A549 (cell line): ENCODE results near the gene KLRC3. TPM values are rescaled to one million over a fixed set of nuclear protein-coding genes. Genes with fewer than 3 reads are reported as not detected.

Experiments used
- ATAC-seq, 2 experiments: fragments of 200-7000 bp in 1 of 2; fragments of >200 bp in 1 of 2; cut with Nextera tagmentation in 1 of 2; cut with Tn5 transposase in 1 of 2; 3 replicates each; pipeline versions ENCODE4 v1.8.0 to v1.9.1; 2018 to 2020; ENCODE audit warnings: mild to moderate bottlenecking in 1 of 2, moderate library complexity in 1 of 2
- CTCF ChIA-PET: fragments of 300-600 bp; sonication (Branson Sonifier 250); formaldehyde crosslinking; extraction: SDS; loops from one replicate; lab custom pipeline; 2021; ENCODE audit warnings: antibody characterized with exemption, inconsistent platforms; lab: Yijun Ruan, JAX
- POLR2A ChIA-PET: fragments of 350-600 bp; formaldehyde crosslinking; extraction: SDS; loops from one replicate; lab custom pipeline; 2021; ENCODE audit warnings: antibody characterized with exemption, inconsistent platforms; lab: Yijun Ruan, JAX
- DNase-seq, 2 experiments: peaks; one replicate each; pipeline versions ENCODE4 v3.0.0 to v3.0.0-alpha.2; 2011 to 2016; ENCODE audit warnings: low read depth in 1 of 2, low spot score in 1 of 2
- FAIRE-seq: peaks from 2 replicates; lab custom pipeline; 2011; peaks lifted over from hg19 to GRCh38; lab: Jason Lieb, UNC
- H3K27ac ChIP-seq, 2 experiments: fragments of >200 bp; sonication (Bioruptor Twin); formaldehyde crosslinking; 3 replicates each; pipeline ENCODE4 v1.5.1; 2016 to 2017
- H3K4me1 ChIP-seq: fragments of >200 bp; sonication (Bioruptor Twin); formaldehyde crosslinking; 3 replicates; pipeline ENCODE4 v1.6.1; 2016
- H3K4me2 ChIP-seq: fragments of >200 bp; sonication (Bioruptor Twin); formaldehyde crosslinking; 3 replicates; pipeline ENCODE4 v1.6.1; 2016
- H3K4me3 ChIP-seq: fragments of >200 bp; sonication (Bioruptor Twin); formaldehyde crosslinking; 3 replicates; pipeline ENCODE4 v1.5.1; 2016
- H3K9me3 ChIP-seq: fragments of >200 bp; sonication (Bioruptor Twin); formaldehyde crosslinking; 3 replicates; pipeline ENCODE4 v1.6.1; 2016
- ATOH8 ChIP-seq: fragments of 250-450 bp; sonication (Bioruptor Pico); IDR thresholded peaks from 2 replicates; pipeline ENCODE4 v1.5.0; 2020; ENCODE audit warnings: low read depth, mild to moderate bottlenecking, moderate library complexity
- BCL3 ChIP-seq: fragments of >200 bp; sonication (Bioruptor Twin); formaldehyde crosslinking; IDR thresholded peaks from 3 replicates; pipeline ENCODE4 v1.6.1; 2016
- BHLHE40 ChIP-seq: IDR thresholded peaks from 2 replicates; pipeline ENCODE4 v1.6.1; 2012; ENCODE audit warnings: low read depth, low read length, inconsistent platforms
- CHD2 ChIP-seq: fragments of 150-350 bp; IDR thresholded peaks from 2 replicates; pipeline ENCODE4 v1.6.1; 2014; ENCODE audit warnings: low read length; ENCODE audit not compliant: partially characterized antibody
- FOSB ChIP-seq: fragments of 250-450 bp; sonication (Bioruptor Pico); IDR thresholded peaks from 2 replicates; pipeline ENCODE4 v1.5.0; 2020; ENCODE audit warnings: mild to moderate bottlenecking, moderate library complexity
- FOSL2 ChIP-seq, 2 experiments: fragments of 450-650 bp in 1 of 2; fragments of >200 bp in 1 of 2; sonication (Bioruptor Twin) in 1 of 2; formaldehyde crosslinking; IDR thresholded peaks; 2 replicates each; pipeline versions ENCODE4 v1.5.0 to v1.6.1; 2016 to 2020; ENCODE audit warnings: mild to moderate bottlenecking in 1 of 2, moderate library complexity in 1 of 2
- HDAC2 ChIP-seq: fragments of 200-600 bp; sonication (generic); IDR thresholded peaks from 2 replicates; pipeline ENCODE4 v1.6.1; 2016
- HMGXB4 ChIP-seq: fragments of 250-450 bp; sonication (Bioruptor Pico); IDR thresholded peaks from 2 replicates; pipeline ENCODE4 v1.5.0; 2021; ENCODE audit warnings: mild to moderate bottlenecking, moderate library complexity, borderline replicate concordance
- HOXA7 ChIP-seq: fragments of 250-450 bp; sonication (Bioruptor Pico); IDR thresholded peaks from 2 replicates; pipeline ENCODE4 v1.5.0; 2020; ENCODE audit warnings: mild to moderate bottlenecking, moderate library complexity
- JUN ChIP-seq, 2 experiments: fragments of >200 bp; sonication (Bioruptor Twin); formaldehyde crosslinking; IDR thresholded peaks; 2 replicates in 1 of 2; 3 replicates in 1 of 2; pipeline ENCODE4 v1.6.1; 2016 to 2017
- JUNB ChIP-seq: fragments of >200 bp; sonication (Bioruptor Twin); formaldehyde crosslinking; IDR thresholded peaks from 2 replicates; pipeline ENCODE4 v1.6.1; 2016
- KDM5A ChIP-seq: fragments of 200-600 bp; sonication (generic); IDR thresholded peaks from 2 replicates; pipeline ENCODE4 v1.6.1; 2016; ENCODE audit warnings: antibody characterized with exemption, mild to moderate bottlenecking
- MAX ChIP-seq: IDR thresholded peaks from 2 replicates; pipeline ENCODE4 v1.6.1; 2012
- MAZ ChIP-seq: fragments of 150-350 bp; IDR thresholded peaks from 2 replicates; pipeline ENCODE4 v1.6.1; 2014; ENCODE audit warnings: antibody characterized with exemption, low read depth, low read length, borderline replicate concordance
- POLR2AphosphoS2 ChIP-seq: conservative IDR thresholded peaks from 2 replicates; pipeline ENCODE4 v1.6.1; 2012; ENCODE audit warnings: low read length, improper control_type of control experiment, inconsistent platforms
- RCOR1 ChIP-seq: fragments of 150-350 bp; IDR thresholded peaks from 2 replicates; pipeline ENCODE4 v1.6.1; 2014; ENCODE audit warnings: antibody characterized with exemption, low read length, low read depth
- REST ChIP-seq: fragments of 200-600 bp; sonication (generic); IDR thresholded peaks from 2 replicates; pipeline ENCODE4 v1.6.1; 2016; ENCODE audit warnings: antibody characterized with exemption, mild to moderate bottlenecking, moderate library complexity
- TFCP2L1 ChIP-seq: fragments of 250-450 bp; sonication (Bioruptor Pico); IDR thresholded peaks from 2 replicates; pipeline ENCODE4 v1.5.0; 2021; ENCODE audit warnings: mild to moderate bottlenecking
- ZFP36 ChIP-seq: fragments of 450-650 bp; IDR thresholded peaks from 2 replicates; pipeline ENCODE4 v1.6.1; 2014; ENCODE audit warnings: borderline replicate concordance; ENCODE audit not compliant: partially characterized antibody
- ZSCAN20 ChIP-seq: fragments of 250-450 bp; sonication (Bioruptor Pico); IDR thresholded peaks from 2 replicates; pipeline ENCODE4 v1.8.0; 2022; ENCODE audit warnings: mild to moderate bottlenecking, moderate library complexity
- WGBS: methylation state at CpG from one replicate; pipeline ENCODE4 v1.1.6; 2017; ENCODE audit errors: missing lambda C conversion rate; 5-methylcytosine and 5-hydroxymethylcytosine counted together
- polyA plus RNA-seq, 4 experiments: library from polyadenylated mRNA; depleted of rRNA in 3 of 4; stranded (reverse); fragments of >200 nt; fragmentation: RNase III in 1 of 4; extraction: RNeasy Plus Mini Kit Qiagen cat#74134 plus additional on column Dnase treatment in 1 of 4; gene quantifications; 2 replicates in 3 of 4; 3 replicates in 1 of 4; pipeline ENCODE4 v1.2.3, GENCODE V29; 2011 to 2017
- TF ChIP-seq, protein P1 (sequence below): fragments of 450-650 bp; IDR thresholded peaks from 2 replicates; pipeline ENCODE4 v1.6.1; 2014; ENCODE audit warnings: antibody characterized with exemption

KLRC3 gene
- polyA plus RNA-seq, 2 of the 4 experiments (the other 2 are of a cell fraction), result 0.10 TPM; not detected in 1

GRCh38 chr12:10408842-10409241 is 11.6 kb downstream of the KLRC3 start (continued):
- TF ChIP-seq REST (no peak), JUNB (no peak), KDM5A (no peak), RCOR1 (no peak), MAX (no peak)

DNA sequence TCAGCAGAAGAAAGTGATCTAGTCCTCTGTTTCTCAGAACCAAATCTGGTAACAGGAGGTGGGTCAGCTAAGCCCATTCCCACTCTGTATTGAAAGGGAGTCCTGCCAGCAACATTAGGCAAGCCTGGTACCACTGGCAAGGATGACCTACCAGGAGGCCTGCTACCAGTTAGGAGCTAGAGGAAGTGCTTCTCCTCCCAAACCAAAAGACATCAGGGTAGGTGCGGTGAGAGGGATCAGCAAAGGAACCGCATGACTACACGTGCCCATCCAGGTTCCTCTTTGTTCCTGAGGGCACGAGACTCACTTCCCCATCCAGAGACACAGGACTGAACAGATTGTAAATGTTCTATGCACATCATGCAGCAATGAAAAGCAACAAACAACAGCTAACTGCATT is 13.7 kb downstream of the KLRC3 start:
- no peak for FAIRE-seq
- no peak for ATAC-seq
- 82% methylated on average over 4 of the region's 4 CpGs for WGBS

More for the DNA sequence above, 13.7 kb downstream of the KLRC3 start:
- Histone ChIP-seq H3K27ac (no peak overlapping the region), H3K9me3 (peaks cover 5% of the 10 kb centered on the region; the same call in 1 of the 3 replicates), H3K4me1 (no peaks in the 10 kb centered on the region), H3K4me3 (no peak overlapping the region), H3K4me2 (no peak overlapping the region)
- ChIA-PET POLR2A (no interaction called here), CTCF (no interaction called here)
- DNase-seq, result no peak
- TF ChIP-seq BCL3 (no peak), ATOH8 (CRISPR knock-in tag) (no peak), FOSL2 (IDR thresholded peaks at IDR 0.05) (no peak), FOSL2 (CRISPR knock-in tag; IDR thresholded peaks at IDR 0.05) (no peak), FOSB (CRISPR knock-in tag) (no peak), HDAC2 (no peak), ZFP36 (no peak), HOXA7 (CRISPR knock-in tag) (no peak), JUN (IDR thresholded peaks at IDR 0.05) (no peak), TFCP2L1 (CRISPR knock-in tag) (no peak), POLR2AphosphoS2 (no peak), HMGXB4 (CRISPR knock-in tag) (no peak), BHLHE40 (no peak), CHD2 (no peak), RCOR1 (no peak), MAZ (no peak), ZSCAN20 (CRISPR knock-in tag) (no peak)
- TF ChIP-seq, protein P1, sequence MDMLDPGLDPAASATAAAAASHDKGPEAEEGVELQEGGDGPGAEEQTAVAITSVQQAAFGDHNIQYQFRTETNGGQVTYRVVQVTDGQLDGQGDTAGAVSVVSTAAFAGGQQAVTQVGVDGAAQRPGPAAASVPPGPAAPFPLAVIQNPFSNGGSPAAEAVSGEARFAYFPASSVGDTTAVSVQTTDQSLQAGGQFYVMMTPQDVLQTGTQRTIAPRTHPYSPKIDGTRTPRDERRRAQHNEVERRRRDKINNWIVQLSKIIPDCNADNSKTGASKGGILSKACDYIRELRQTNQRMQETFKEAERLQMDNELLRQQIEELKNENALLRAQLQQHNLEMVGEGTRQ, result no peak
